H9 (cell line): Measurements from ENCODE around the gene OPHN1. TPM values are rescaled to one million over a fixed set of nuclear protein-coding genes. Genes with fewer than 3 reads are reported as not detected.
A peak's percentile ranks its signal among the peaks of the same experiment; 100 is the strongest.

Source experiments
- DNase-seq: peaks from one replicate; pipeline ENCODE4 v3.0.0-alpha.2; 2017
- H2AFZ ChIP-seq: one replicate; pipeline ENCODE4 v1.6.1; 2013; ENCODE audit warnings: mild to moderate bottlenecking, low read length, control low read depth, moderate library complexity
- H2AK5ac ChIP-seq: 2 replicates; pipeline ENCODE4 v1.6.1; 2013; ENCODE audit warnings: low read length, control low read depth, mixed read lengths; ENCODE audit not compliant: insufficient read length
- H2BK120ac ChIP-seq: one replicate; pipeline ENCODE4 v1.6.1; 2013; ENCODE audit warnings: low read depth, mild to moderate bottlenecking, low read length, control low read depth, inconsistent platforms; ENCODE audit not compliant: poor library complexity, severe bottlenecking
- H2BK12ac ChIP-seq: 2 replicates; pipeline ENCODE4 v1.6.1; 2013; ENCODE audit warnings: low read length, control low read depth, mixed read lengths, low read depth; ENCODE audit not compliant: insufficient read length
- H2BK15ac ChIP-seq: 2 replicates; pipeline ENCODE4 v1.6.1; 2013; ENCODE audit warnings: low read depth, low read length, control low read depth
- H2BK20ac ChIP-seq: one replicate; pipeline ENCODE4 v1.6.1; 2013; ENCODE audit warnings: low read depth, mild to moderate bottlenecking, low read length, control low read depth, inconsistent platforms; ENCODE audit not compliant: poor library complexity, severe bottlenecking
- H2BK5ac ChIP-seq: 2 replicates; pipeline ENCODE4 v1.6.1; 2013; ENCODE audit warnings: low read length, control low read depth, mixed read lengths; ENCODE audit not compliant: insufficient read length
- H3K14ac ChIP-seq: 2 replicates; pipeline ENCODE4 v1.6.1; 2013; ENCODE audit warnings: low read length, control low read depth; ENCODE audit not compliant: insufficient read depth
- H3K18ac ChIP-seq: 2 replicates; pipeline ENCODE4 v1.6.1; 2013; ENCODE audit warnings: low read depth, mild to moderate bottlenecking, mixed read lengths, low read length, control low read depth; ENCODE audit not compliant: insufficient read length
- H3K23ac ChIP-seq: 2 replicates; pipeline ENCODE4 v1.6.1; 2013; ENCODE audit warnings: low read length, control low read depth, mixed read lengths, low read depth; ENCODE audit not compliant: insufficient read length
- H3K23me2 ChIP-seq: 2 replicates; pipeline ENCODE4 v1.6.1; 2013; ENCODE audit warnings: low read depth, mild to moderate bottlenecking, mixed read lengths, low read length, control low read depth; ENCODE audit not compliant: insufficient read length, poor library complexity, severe bottlenecking
- H3K27ac ChIP-seq: 2 replicates; pipeline ENCODE4 v1.5.1; 2013; ENCODE audit warnings: low read length, control low read depth, mixed read lengths, low read depth; ENCODE audit not compliant: insufficient read length
- H3K27me3 ChIP-seq: 2 replicates; pipeline ENCODE4 v1.6.1; 2013; ENCODE audit warnings: low read length, control low read depth, inconsistent platforms; ENCODE audit not compliant: insufficient read depth
- H3K4ac ChIP-seq: 2 replicates; pipeline ENCODE4 v1.6.1; 2013; ENCODE audit warnings: low read depth, mild to moderate bottlenecking, control low read depth, inconsistent platforms, low read length, moderate library complexity
- H3K4me1 ChIP-seq: 2 replicates; pipeline ENCODE4 v1.6.1; 2013; ENCODE audit warnings: low read length, control low read depth, inconsistent platforms; ENCODE audit not compliant: insufficient read depth
- H3K4me2 ChIP-seq: 2 replicates; pipeline ENCODE4 v1.6.1; 2013; ENCODE audit warnings: low read length, control low read depth, mixed read lengths; ENCODE audit not compliant: insufficient read length, insufficient read depth
- H3K56ac ChIP-seq: 2 replicates; pipeline ENCODE4 v1.6.1; 2013; ENCODE audit warnings: low read depth, mild to moderate bottlenecking, mixed read lengths, low read length, control low read depth; ENCODE audit not compliant: insufficient read length
- H3K79me1 ChIP-seq: 2 replicates; pipeline ENCODE4 v1.6.1; 2013; ENCODE audit warnings: low read depth, mild to moderate bottlenecking, moderate library complexity, low read length, control low read depth, inconsistent platforms; ENCODE audit not compliant: insufficient read depth, poor library complexity, severe bottlenecking
- H3K79me2 ChIP-seq: 2 replicates; pipeline ENCODE4 v1.6.1; 2013; ENCODE audit warnings: low read length, control low read depth, inconsistent platforms; ENCODE audit not compliant: insufficient read depth
- H3K9ac ChIP-seq: 2 replicates; pipeline ENCODE4 v1.6.1; 2013; ENCODE audit warnings: low read length, control low read depth, mixed read lengths; ENCODE audit not compliant: insufficient read length; ENCODE audit errors: extremely low read depth
- H3K9me3 ChIP-seq: one replicate; pipeline ENCODE4 v1.6.1; 2013; ENCODE audit warnings: low read depth, low read length, inconsistent platforms; ENCODE audit not compliant: control insufficient read depth
- H3T11ph ChIP-seq: one replicate; pipeline ENCODE4 v1.6.1; 2013; ENCODE audit warnings: mild to moderate bottlenecking, low read length, control low read depth, inconsistent platforms
- H4K20me1 ChIP-seq: one replicate; pipeline ENCODE4 v1.6.1; 2013; ENCODE audit not compliant: control insufficient read depth, insufficient read length, insufficient read depth
- H4K5ac ChIP-seq: 2 replicates; pipeline ENCODE4 v1.6.1; 2013; ENCODE audit warnings: low read depth, mild to moderate bottlenecking, mixed read lengths, low read length, control low read depth; ENCODE audit not compliant: insufficient read length
- H4K8ac ChIP-seq: replicated peaks from 2 replicates; pipeline ENCODE4 v1.6.1; 2013; ENCODE audit warnings: low read length, control low read depth, mixed read lengths, low read depth; ENCODE audit not compliant: insufficient read length
- H4K91ac ChIP-seq: 2 replicates; pipeline ENCODE4 v1.6.1; 2013; ENCODE audit warnings: low read depth, mild to moderate bottlenecking, moderate library complexity, mixed read lengths, low read length, control low read depth; ENCODE audit not compliant: insufficient read length
- H3K27ac Mint-ChIP-seq, 3 experiments: 2 replicates in 2 of 3; 3 replicates in 1 of 3; pipeline ENCODE4 v1.8.0; 2020 to 2021; ENCODE audit warnings: mixed read lengths in 3 of 3, mild to moderate bottlenecking in 1 of 3, moderate library complexity in 1 of 3
- H3K27me3 Mint-ChIP-seq: 2 replicates; pipeline ENCODE4 v1.8.0; 2021; ENCODE audit warnings: low read depth, mild to moderate bottlenecking, moderate library complexity, mixed read lengths
- H3K36me3 Mint-ChIP-seq, 3 experiments: 2 replicates in 2 of 3; 3 replicates in 1 of 3; pipeline ENCODE4 v1.8.0; 2020 to 2021; ENCODE audit warnings: low read depth in 3 of 3, mixed read lengths in 3 of 3; ENCODE audit not compliant: insufficient read depth in 1 of 3
- H3K4me1 Mint-ChIP-seq, 2 experiments: 2 replicates each; pipeline ENCODE4 v1.8.0; 2020; ENCODE audit warnings: mixed read lengths in 2 of 2
- H3K4me3 Mint-ChIP-seq, 2 experiments: 2 replicates in 1 of 2; 3 replicates in 1 of 2; pipeline ENCODE4 v1.8.0; 2020 to 2021; ENCODE audit warnings: mild to moderate bottlenecking in 2 of 2, mixed read lengths in 2 of 2, moderate library complexity in 1 of 2
- H3K9me3 Mint-ChIP-seq, 2 experiments: 2 replicates in 1 of 2; 3 replicates in 1 of 2; pipeline ENCODE4 v1.8.0; 2020; ENCODE audit warnings: mild to moderate bottlenecking in 2 of 2, mixed read lengths in 2 of 2, moderate library complexity in 1 of 2
- CTCF ChIP-seq: fragments of 200-600 bp; sonication (generic); conservative IDR thresholded peaks from 3 replicates; pipeline ENCODE4 v1.8.0; 2021; ENCODE audit warnings: antibody characterized with exemption, mild to moderate bottlenecking
- WGBS: extraction: QIAGEN DNeasy Blood & Tissue Kit; methylation state at CpG from one replicate; pipeline ENCODE4 v1.1.7; 2013; ENCODE audit warnings: missing lambda C conversion rate, low lambda C conversion rate, mixed read lengths; ENCODE audit not compliant: insufficient read length; ENCODE audit errors: extremely low coverage; 5-methylcytosine and 5-hydroxymethylcytosine counted together
- total RNA-seq: library from RNA; stranded (reverse); gene quantifications from 2 replicates; pipeline ENCODE4 v1.2.1, GENCODE V29; 2021

OPHN1 gene
- total RNA-seq, 1 experiment from 2014 or later, result 1.5 TPM

GRCh38 chrX:68146054-68146453, 287.2 kb downstream of the OPHN1 start:
- Mint-ChIP-seq H3K27ac (no peak overlapping the region), H3K9me3 (peaks cover 36 to 41% of the 10 kb centered on the region in 2 experiments), H3K4me1 (no peaks in the 10 kb centered on the region), H3K36me3 (no peaks in the 10 kb centered on the region; a peak in 1 of 7 replicates), H3K4me3 (no peak overlapping the region), H3K27me3 (no peaks in the 10 kb centered on the region; the same call in 1 of the 2 replicates)
- H3K4me2 ChIP-seq, result no peak overlapping the region
- no peak overlapping the region for H2BK20ac ChIP-seq
- no peak overlapping the region for H2BK12ac ChIP-seq
- H3K23me2 ChIP-seq, result no peaks in the 10 kb centered on the region
- H2BK15ac ChIP-seq, result no peak overlapping the region
- no peaks in the 10 kb centered on the region for H4K20me1 ChIP-seq
- H3K27me3 ChIP-seq, result no peaks in the 10 kb centered on the region
- H3K9ac ChIP-seq, result no peak overlapping the region
- H4K91ac ChIP-seq, result no peak overlapping the region
- no peak overlapping the region for H3K18ac ChIP-seq
- H4K5ac ChIP-seq, result no peak overlapping the region
- no peak overlapping the region for H3K56ac ChIP-seq
- peak; percentile 62 for TF ChIP-seq CTCF
- H2AK5ac ChIP-seq, result no peak overlapping the region
- H3T11ph ChIP-seq, result no peak overlapping the region
- no peaks in the 10 kb centered on the region for H3K79me1 ChIP-seq
- H2BK120ac ChIP-seq, result no peak overlapping the region
- no peak for DNase-seq
- H3K4me1 ChIP-seq, result no peaks in the 10 kb centered on the region
- no peak overlapping the region for H4K8ac ChIP-seq
- no CpG with 5 or more reads among the region's 2 CpGs for WGBS
- H3K4ac ChIP-seq, result no peak overlapping the region
- no peak overlapping the region for H2BK5ac ChIP-seq
- peaks cover 24% of the 10 kb centered on the region for H3K9me3 ChIP-seq
- no peak overlapping the region for H3K23ac ChIP-seq
- no peak overlapping the region for H3K27ac ChIP-seq
- no peak overlapping the region for H3K14ac ChIP-seq
- no peak overlapping the region for H2AFZ ChIP-seq
- H3K79me2 ChIP-seq, result no peaks in the 10 kb centered on the region
